Trophoblast cell (in vitro differentiated cells and primary cell): ENCODE results near the gene GPR15.
A peak's percentile ranks its signal among the peaks of the same experiment; 100 is the strongest.

Experiments used
- DNase-seq, 2 donors: peaks; one replicate each; pipeline ENCODE4 v3.0.0-alpha.2; 2016
- H2AFZ ChIP-seq: 2 replicates; pipeline ENCODE4 v1.6.1; 2013; ENCODE audit warnings: low read length, moderate library complexity, mild to moderate bottlenecking; ENCODE audit not compliant: insufficient read depth, poor library complexity
- H2AK5ac ChIP-seq: 2 replicates; pipeline ENCODE4 v1.6.1; 2013; ENCODE audit warnings: mild to moderate bottlenecking, low read length
- H2BK120ac ChIP-seq: 2 replicates; pipeline ENCODE4 v1.6.1; 2013; ENCODE audit warnings: low read length, mild to moderate bottlenecking, moderate library complexity; ENCODE audit not compliant: insufficient read depth, poor library complexity
- H2BK12ac ChIP-seq: 2 replicates; pipeline ENCODE4 v1.6.1; 2013; ENCODE audit warnings: mild to moderate bottlenecking, low read length, moderate library complexity
- H2BK5ac ChIP-seq: 2 replicates; pipeline ENCODE4 v1.6.1; 2013; ENCODE audit warnings: low read length, low read depth, moderate library complexity, mild to moderate bottlenecking; ENCODE audit not compliant: poor library complexity
- H3K14ac ChIP-seq: 2 replicates; pipeline ENCODE4 v1.6.1; 2013; ENCODE audit warnings: mild to moderate bottlenecking, low read length
- H3K18ac ChIP-seq: 2 replicates; pipeline ENCODE4 v1.6.1; 2013; ENCODE audit warnings: mild to moderate bottlenecking, low read length
- H3K23ac ChIP-seq: 2 replicates; pipeline ENCODE4 v1.6.1; 2013; ENCODE audit warnings: low read length
- H3K27ac ChIP-seq: 2 replicates; pipeline ENCODE4 v1.5.1; 2013; ENCODE audit warnings: low read depth, mild to moderate bottlenecking, inconsistent platforms, low read length, moderate library complexity
- H3K27me3 ChIP-seq: 2 replicates; pipeline ENCODE4 v1.6.1; 2013; ENCODE audit warnings: inconsistent platforms, mild to moderate bottlenecking, low read length, moderate library complexity; ENCODE audit not compliant: insufficient read depth
- H3K36me3 ChIP-seq, 2 experiments: 1 replicate in 1 of 2; 2 replicates in 1 of 2; pipeline ENCODE4 v1.6.1; 2013; ENCODE audit warnings: low read length in 2 of 2, mild to moderate bottlenecking in 2 of 2, moderate library complexity in 1 of 2; ENCODE audit not compliant: insufficient read depth in 2 of 2, control insufficient read depth in 1 of 2
- H3K4ac ChIP-seq: 2 replicates; pipeline ENCODE4 v1.6.1; 2013; ENCODE audit warnings: low read depth, mild to moderate bottlenecking, low read length, moderate library complexity
- H3K4me1 ChIP-seq, 2 experiments: 1 replicate in 1 of 2; 2 replicates in 1 of 2; pipeline ENCODE4 v1.6.1; 2013; ENCODE audit warnings: low read length in 2 of 2, mild to moderate bottlenecking in 2 of 2, moderate library complexity in 1 of 2; ENCODE audit not compliant: insufficient read depth in 2 of 2, control insufficient read depth in 1 of 2
- H3K4me2 ChIP-seq: 2 replicates; pipeline ENCODE4 v1.6.1; 2013; ENCODE audit warnings: inconsistent platforms, mild to moderate bottlenecking, low read length, moderate library complexity
- H3K4me3 ChIP-seq: 2 replicates; pipeline ENCODE4 v1.5.1; 2013; ENCODE audit warnings: mild to moderate bottlenecking, low read depth, low read length, inconsistent platforms
- H3K79me1 ChIP-seq: one replicate; pipeline ENCODE4 v1.6.1; 2013; ENCODE audit warnings: low read length
- H3K79me2 ChIP-seq: 2 replicates; pipeline ENCODE4 v1.6.1; 2013; ENCODE audit warnings: low read length, mild to moderate bottlenecking; ENCODE audit not compliant: control insufficient read depth, insufficient read depth, poor library complexity
- H3K9ac ChIP-seq: 2 replicates; pipeline ENCODE4 v1.6.1; 2013; ENCODE audit warnings: mild to moderate bottlenecking, low read length
- H3K9me3 ChIP-seq: 2 replicates; pipeline ENCODE4 v1.6.1; 2013; ENCODE audit warnings: low read depth, mild to moderate bottlenecking, control low read depth, inconsistent platforms, low read length; ENCODE audit not compliant: insufficient read depth
- H4K12ac ChIP-seq: 2 replicates; pipeline ENCODE4 v1.6.1; 2013; ENCODE audit warnings: low read depth, mild to moderate bottlenecking, low read length, moderate library complexity
- H4K8ac ChIP-seq: 2 replicates; pipeline ENCODE4 v1.6.1; 2013; ENCODE audit warnings: low read depth, mild to moderate bottlenecking, low read length, moderate library complexity
- H4K91ac ChIP-seq: one replicate; pipeline ENCODE4 v1.6.1; 2013; ENCODE audit warnings: low read depth, mild to moderate bottlenecking, low read length, moderate library complexity
- WGBS: extraction: QIAGEN DNeasy Blood & Tissue Kit; methylation state at CpG from one replicate; pipeline ENCODE4 v1.1.7; 2013; ENCODE audit warnings: missing lambda C conversion rate; ENCODE audit not compliant: insufficient read length, insufficient coverage; ENCODE audit errors: extremely low coverage; 5-methylcytosine and 5-hydroxymethylcytosine counted together

GPR15 gene

GRCh38 chr3:98514948-98515347, 16.8 kb upstream of the GPR15 start:
- Histone ChIP-seq H3K18ac (no peak overlapping the region), H3K27ac (no peak overlapping the region), H4K12ac (no peak overlapping the region)

GRCh38 chr3:98518816-98519215, 13.0 kb upstream of the GPR15 start:
- H3K9me3 ChIP-seq, result no peaks in the 10 kb centered on the region
- no peak overlapping the region for H3K18ac ChIP-seq
- H4K8ac ChIP-seq, result no peak overlapping the region
- no peak overlapping the region for H3K4ac ChIP-seq
- H3K36me3 ChIP-seq, result peaks cover 5 to 8% of the 10 kb centered on the region in 2 experiments
- no peak overlapping the region for H3K14ac ChIP-seq
- peaks cover 4% of the 10 kb centered on the region for H3K79me1 ChIP-seq
- H3K4me1 ChIP-seq, result peaks cover 3% of the 10 kb centered on the region in 2 experiments
- peaks cover 2% of the 10 kb centered on the region for H3K79me2 ChIP-seq
- no peak for DNase-seq
- H3K4me3 ChIP-seq, result no peak overlapping the region
- H3K27me3 ChIP-seq, result no peaks in the 10 kb centered on the region
- no peak overlapping the region for H3K9ac ChIP-seq
- H3K23ac ChIP-seq, result no peak overlapping the region
- no peak overlapping the region for H2BK12ac ChIP-seq
- H3K4me2 ChIP-seq, result no peak overlapping the region
- WGBS, result no CpG with 5 or more reads among the region's 2 CpGs
- no peak overlapping the region for H2AK5ac ChIP-seq
- H2AFZ ChIP-seq, result no peak overlapping the region
- no peak overlapping the region for H3K27ac ChIP-seq
- no peak overlapping the region for H4K12ac ChIP-seq
- no peak overlapping the region for H2BK120ac ChIP-seq
- no peak overlapping the region for H2BK5ac ChIP-seq
- no peak overlapping the region for H4K91ac ChIP-seq

More at GRCh38 chr3:98514948-98515347, 16.8 kb upstream of the GPR15 start:
- H3K79me2 ChIP-seq, result no peaks in the 10 kb centered on the region
- H3K36me3 ChIP-seq, result peaks cover 5 to 8% of the 10 kb centered on the region in 2 experiments
- H3K9ac ChIP-seq, result no peak overlapping the region
- no peak overlapping the region for H2BK5ac ChIP-seq
- peak in 1 of 2 donors; percentile 20 for DNase-seq
- no peak overlapping the region for H3K4me2 ChIP-seq
- H3K4me1 ChIP-seq, result peaks cover 3% of the 10 kb centered on the region in 2 experiments
- no peaks in the 10 kb centered on the region for H3K27me3 ChIP-seq
- no peak overlapping the region for H2AK5ac ChIP-seq
- no peak overlapping the region for H3K23ac ChIP-seq
- no peak overlapping the region for H2BK12ac ChIP-seq
- H3K79me1 ChIP-seq, result no peaks in the 10 kb centered on the region
- no peak overlapping the region for H4K8ac ChIP-seq
- no peaks in the 10 kb centered on the region for H3K9me3 ChIP-seq
- no CpG with 5 or more reads among the region's 1 CpG for WGBS
- no peak overlapping the region for H2AFZ ChIP-seq
- no peak overlapping the region for H4K91ac ChIP-seq
- no peak overlapping the region for H2BK120ac ChIP-seq
- H3K4ac ChIP-seq, result no peak overlapping the region
- no peak overlapping the region for H3K4me3 ChIP-seq
- H3K14ac ChIP-seq, result no peak overlapping the region

- Histone ChIP-seq H3K9ac (no peak overlapping the region), H2BK5ac (no peak overlapping the region), H3K4me1 (peaks cover 3% of the 10 kb centered on the region in 2 experiments), H2BK120ac (no peak overlapping the region), H4K12ac (no peak overlapping the region), H3K18ac (no peak overlapping the region), H3K9me3 (no peaks in the 10 kb centered on the region), H3K27me3 (no peaks in the 10 kb centered on the region), H3K4me2 (no peak overlapping the region), H3K27ac (no peak overlapping the region), H3K23ac (no peak overlapping the region), H3K36me3 (peaks cover 5 to 8% of the 10 kb centered on the region in 2 experiments), H3K4me3 (no peak overlapping the region), H2BK12ac (no peak overlapping the region), H2AFZ (no peak overlapping the region), H4K91ac (no peak overlapping the region), H3K14ac (no peak overlapping the region), H4K8ac (no peak overlapping the region), H3K79me1 (peaks cover 4% of the 10 kb centered on the region), H2AK5ac (no peak overlapping the region), H3K4ac (no peak overlapping the region), H3K79me2 (peaks cover 2% of the 10 kb centered on the region)
- peak; percentile 42 to 79 for DNase-seq
- WGBS, result no CpG with 5 or more reads among the region's 1 CpG
Observed at GRCh38 chr3:98519351-98519750, 12.4 kb upstream of the GPR15 start.

GRCh38 chr3:98521897-98522543, 9.8 kb upstream of the GPR15 start:
- no peak overlapping the region for H3K23ac ChIP-seq
- peak overlapping the region; percentile 84 for H3K27ac ChIP-seq
- no peak overlapping the region for H2BK12ac ChIP-seq
- no peaks in the 10 kb centered on the region for H3K27me3 ChIP-seq
- H3K9me3 ChIP-seq, result no peaks in the 10 kb centered on the region
- peaks cover 2% of the 10 kb centered on the region for H3K79me2 ChIP-seq
- peak overlapping the region; percentile 38 for H3K18ac ChIP-seq
- H4K12ac ChIP-seq, result peak overlapping the region; percentile 80
- H2BK5ac ChIP-seq, result peak overlapping the region; percentile 84
- H4K91ac ChIP-seq, result peak overlapping the region; percentile 71
- H3K79me1 ChIP-seq, result peaks cover 4% of the 10 kb centered on the region
- H2AK5ac ChIP-seq, result no peak overlapping the region
- peak overlapping the region; percentile 94 for H3K4me3 ChIP-seq
- peak overlapping the region; percentile 79 for H2BK120ac ChIP-seq
- peaks cover 3% of the 10 kb centered on the region in 2 experiments for H3K4me1 ChIP-seq
- H3K36me3 ChIP-seq, result peaks cover 2 to 3% of the 10 kb centered on the region in 2 experiments
- H3K4me2 ChIP-seq, result peak overlapping the region; percentile 69
- peak overlapping the region; percentile 95 for H2AFZ ChIP-seq
- no CpG with 5 or more reads among the region's 16 CpGs for WGBS
- peak overlapping the region; percentile 46 for H3K4ac ChIP-seq
- peak overlapping the region; percentile 83 for H4K8ac ChIP-seq
- peak; percentile 59 to 78 for DNase-seq
- peak overlapping the region; percentile 86 for H3K14ac ChIP-seq
- peak overlapping the region; percentile 93 for H3K9ac ChIP-seq
